HS-27A (cell line): ENCODE measurements around the gene DNAJC6.

Experiments used
- DNase-seq: peaks from one replicate; pipeline ENCODE4 v3.0.0-alpha.2; 2012; ENCODE audit warnings: low read depth, missing footprints

The DNAJC6 gene

GRCh38 chr1:65292861-65293593, 16.3 kb upstream of the DNAJC6 start:
- no peak for DNase-seq

GRCh38 chr1:65297706-65298105, 11.6 kb upstream of the DNAJC6 start:
- DNase-seq, result no peak

- no peak for DNase-seq
Observed at GRCh38 chr1:65299328-65299727, 10.0 kb upstream of the DNAJC6 start.

- DNase-seq, result no peak
Observed at GRCh38 chr1:65308781-65309303, 501 bp upstream of the DNAJC6 start.

- peak; percentile 2 for DNase-seq
Observed at GRCh38 chr1:65310078-65310587, 790 bp downstream of the DNAJC6 start.

GRCh38 chr1:65311760-65312159, 2.4 kb downstream of the DNAJC6 start:
- no peak for DNase-seq

- DNase-seq, result no peak
Observed at GRCh38 chr1:65316233-65316632, 6.9 kb downstream of the DNAJC6 start.

GRCh38 chr1:65317866-65318653, 8.7 kb downstream of the DNAJC6 start:
- no peak for DNase-seq

GRCh38 chr1:65319141-65319540, 9.8 kb downstream of the DNAJC6 start:
- no peak for DNase-seq

GRCh38 chr1:65319754-65320153, 10.4 kb downstream of the DNAJC6 start:
- DNase-seq, result no peak

GRCh38 chr1:65321879-65322278, 12.5 kb downstream of the DNAJC6 start:
- DNase-seq, result no peak

- no peak for DNase-seq
Observed at GRCh38 chr1:65323246-65323645, 13.9 kb downstream of the DNAJC6 start.

GRCh38 chr1:65330021-65330420, 20.7 kb downstream of the DNAJC6 start:
- DNase-seq, result no peak

- DNase-seq, result no peak
Observed at GRCh38 chr1:65330822-65331221, 21.5 kb downstream of the DNAJC6 start.

GRCh38 chr1:65332821-65333220, 23.5 kb downstream of the DNAJC6 start:
- no peak for DNase-seq

GRCh38 chr1:65334081-65334480, 24.7 kb downstream of the DNAJC6 start:
- no peak for DNase-seq

GRCh38 chr1:65339866-65340468, 30.6 kb downstream of the DNAJC6 start:
- peak; percentile 7 for DNase-seq

- no peak for DNase-seq
Observed at GRCh38 chr1:65341381-65341780, 32.0 kb downstream of the DNAJC6 start.

GRCh38 chr1:65343286-65343685, 33.9 kb downstream of the DNAJC6 start:
- DNase-seq, result no peak

- DNase-seq, result no peak
Observed at GRCh38 chr1:65344171-65344814, 35.0 kb downstream of the DNAJC6 start.

GRCh38 chr1:65346190-65346589, 36.8 kb downstream of the DNAJC6 start:
- no peak for DNase-seq
